Hepatocyte (in vitro differentiated cells): ENCODE results near the gene TNN. TPM values are rescaled to one million over a fixed set of nuclear protein-coding genes. Genes with fewer than 3 reads are reported as not detected.
"Not testable (repeated sequence)": the region's sequence is repeated elsewhere in the genome, so short reads cannot be mapped to it uniquely, and the experiment has no call there.

Experiments used
- DNase-seq: peaks from one replicate; pipeline ENCODE4 v3.0.0-alpha.2; 2016; ENCODE audit warnings: low spot score
- H2AFZ ChIP-seq: fragments of 200-600 bp; sonication (generic); 2 replicates; pipeline ENCODE4 v1.6.0; 2016; ENCODE audit warnings: antibody characterized with exemption, mild to moderate bottlenecking
- H3K27ac ChIP-seq: fragments of 200-600 bp; sonication (generic); 2 replicates; pipeline ENCODE4 v1.5.1; 2016; ENCODE audit warnings: mild to moderate bottlenecking
- H3K27me3 ChIP-seq: fragments of 200-600 bp; sonication (generic); 2 replicates; pipeline ENCODE4 v1.6.1; 2016
- H3K36me3 ChIP-seq: fragments of 200-600 bp; sonication (generic); replicated peaks from 2 replicates; pipeline ENCODE4 v1.5.1; 2016; ENCODE audit warnings: low read depth; ENCODE audit not compliant: insufficient read depth
- H3K4me1 ChIP-seq: fragments of 200-600 bp; sonication (generic); 2 replicates; pipeline ENCODE4 v1.5.1; 2016; ENCODE audit warnings: mild to moderate bottlenecking, moderate library complexity; ENCODE audit not compliant: insufficient read depth
- H3K4me2 ChIP-seq: fragments of 200-600 bp; sonication (generic); 2 replicates; pipeline ENCODE4 v1.6.0; 2016
- H3K4me3 ChIP-seq: fragments of 200-600 bp; sonication (generic); 2 replicates; pipeline ENCODE4 v1.5.1; 2016; ENCODE audit warnings: mild to moderate bottlenecking
- H3K79me2 ChIP-seq: fragments of 200-600 bp; sonication (generic); 2 replicates; pipeline ENCODE4 v1.6.0; 2017; ENCODE audit warnings: mild to moderate bottlenecking
- H3K9me2 ChIP-seq: fragments of 200-600 bp; sonication (generic); replicated peaks from 2 replicates; pipeline ENCODE4 v1.6.0; 2017; ENCODE audit warnings: mild to moderate bottlenecking; ENCODE audit not compliant: insufficient read depth
- H3K9me3 ChIP-seq: fragments of 200-600 bp; sonication (generic); 2 replicates; pipeline ENCODE4 v1.5.1; 2016; ENCODE audit warnings: low read depth, mild to moderate bottlenecking
- H4K20me1 ChIP-seq: fragments of 200-600 bp; sonication (generic); 2 replicates; pipeline ENCODE4 v1.6.0; 2016; ENCODE audit warnings: mild to moderate bottlenecking; ENCODE audit not compliant: insufficient read depth, poor library complexity, severe bottlenecking
- EZH2 ChIP-seq: fragments of 200-600 bp; sonication (generic); IDR thresholded peaks from 2 replicates; pipeline ENCODE4 v1.6.1; 2016; ENCODE audit warnings: antibody characterized with exemption, mild to moderate bottlenecking, borderline replicate concordance
- EZH2phosphoT487 ChIP-seq: fragments of 200-600 bp; sonication (generic); IDR thresholded peaks from one replicate; pipeline ENCODE4 v1.6.1; 2018; ENCODE audit warnings: antibody characterized with exemption, mild to moderate bottlenecking, low read depth, moderate library complexity; ENCODE audit not compliant: unreplicated experiment, severe bottlenecking
- WGBS: methylation state at CpG from one replicate; pipeline ENCODE4 v1.1.6; 2016; ENCODE audit warnings: low lambda C conversion rate; ENCODE audit errors: missing lambda C conversion rate; 5-methylcytosine and 5-hydroxymethylcytosine counted together
- polyA plus RNA-seq: library from polyadenylated mRNA; unstranded; fragments of >200 nt; fragmentation: Nextera tagmentation; extraction: Ambion mirVana; gene quantifications from 2 replicates; pipeline ENCODE4 v1.2.1, GENCODE V29; 2016
- total RNA-seq: library from RNA; depleted of rRNA; stranded (reverse); fragments of >200 nt; gene quantifications from 2 replicates; pipeline ENCODE4 v1.2.3, GENCODE V29; 2014
- TF ChIP-seq, protein P1 (sequence below): fragments of 200-600 bp; sonication (generic); IDR thresholded peaks from 2 replicates; pipeline ENCODE4 v1.5.1; 2016; ENCODE audit warnings: antibody characterized with exemption, mild to moderate bottlenecking; ENCODE audit not compliant: poor library complexity

The TNN gene
- total and polyA plus RNA-seq, 2 experiments from 2014 or later = 0.33 to 0.51 TPM

DNA sequence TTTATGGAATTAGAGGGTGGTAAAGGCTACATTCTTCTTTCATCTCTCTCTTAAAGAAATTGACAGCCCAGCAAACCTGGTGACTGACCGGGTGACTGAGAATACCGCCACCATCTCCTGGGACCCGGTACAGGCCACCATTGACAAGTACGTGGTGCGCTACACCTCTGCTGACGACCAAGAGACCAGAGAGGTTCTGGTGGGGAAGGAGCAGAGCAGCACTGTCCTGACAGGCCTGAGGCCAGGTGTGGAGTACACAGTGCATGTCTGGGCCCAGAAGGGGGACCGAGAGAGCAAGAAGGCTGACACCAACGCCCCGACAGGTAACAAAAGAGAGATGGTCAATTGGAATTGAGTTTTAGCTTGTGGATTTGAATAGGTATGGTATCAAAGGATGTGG, 29.7 kb downstream of the TNN start:
- 92% methylated on average over 9 of the region's 9 CpGs for WGBS
- Histone ChIP-seq H3K4me2 (no peak overlapping the region), H3K79me2 (no peaks in the 10 kb centered on the region), H3K9me3 (no peaks in the 10 kb centered on the region), H4K20me1 (no peaks in the 10 kb centered on the region), H3K4me1 (peaks cover 7% of the 10 kb centered on the region), H3K27me3 (no peaks in the 10 kb centered on the region), H3K36me3 (no peaks in the 10 kb centered on the region), H3K27ac (no peak overlapping the region), H3K4me3 (no peak overlapping the region), H2AFZ (no peak overlapping the region), H3K9me2 (no peaks in the 10 kb centered on the region)
- no peak for DNase-seq
- TF ChIP-seq EZH2phosphoT487 (no peak), EZH2 (no peak)
- TF ChIP-seq, protein P1, sequence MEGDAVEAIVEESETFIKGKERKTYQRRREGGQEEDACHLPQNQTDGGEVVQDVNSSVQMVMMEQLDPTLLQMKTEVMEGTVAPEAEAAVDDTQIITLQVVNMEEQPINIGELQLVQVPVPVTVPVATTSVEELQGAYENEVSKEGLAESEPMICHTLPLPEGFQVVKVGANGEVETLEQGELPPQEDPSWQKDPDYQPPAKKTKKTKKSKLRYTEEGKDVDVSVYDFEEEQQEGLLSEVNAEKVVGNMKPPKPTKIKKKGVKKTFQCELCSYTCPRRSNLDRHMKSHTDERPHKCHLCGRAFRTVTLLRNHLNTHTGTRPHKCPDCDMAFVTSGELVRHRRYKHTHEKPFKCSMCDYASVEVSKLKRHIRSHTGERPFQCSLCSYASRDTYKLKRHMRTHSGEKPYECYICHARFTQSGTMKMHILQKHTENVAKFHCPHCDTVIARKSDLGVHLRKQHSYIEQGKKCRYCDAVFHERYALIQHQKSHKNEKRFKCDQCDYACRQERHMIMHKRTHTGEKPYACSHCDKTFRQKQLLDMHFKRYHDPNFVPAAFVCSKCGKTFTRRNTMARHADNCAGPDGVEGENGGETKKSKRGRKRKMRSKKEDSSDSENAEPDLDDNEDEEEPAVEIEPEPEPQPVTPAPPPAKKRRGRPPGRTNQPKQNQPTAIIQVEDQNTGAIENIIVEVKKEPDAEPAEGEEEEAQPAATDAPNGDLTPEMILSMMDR = no peak

DNA sequence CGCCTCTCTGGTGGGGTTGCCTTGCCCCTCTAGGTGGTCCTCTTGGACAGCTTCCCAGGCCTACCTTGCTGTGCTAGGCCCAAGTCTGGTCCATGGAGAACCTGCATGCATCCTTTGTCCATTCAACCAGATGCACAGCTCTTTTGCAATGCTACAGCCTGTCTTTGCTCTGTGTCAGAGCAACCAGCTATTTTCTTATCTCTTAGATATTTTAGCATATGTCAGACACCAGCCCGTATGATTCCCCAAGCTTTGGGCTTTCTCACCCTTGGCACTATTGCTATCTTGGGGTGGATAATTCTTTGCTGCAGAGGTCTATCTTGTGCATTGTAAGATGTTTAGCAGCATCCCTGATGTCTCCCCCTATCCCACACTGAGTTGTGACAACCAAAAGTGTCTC, 32.3 kb downstream of the TNN start:
- no peak overlapping the region for H2AFZ ChIP-seq
- no peaks in the 10 kb centered on the region for H4K20me1 ChIP-seq
- H3K4me1 ChIP-seq = peaks cover 7% of the 10 kb centered on the region
- H3K4me3 ChIP-seq = no peak overlapping the region
- H3K9me2 ChIP-seq = no peaks in the 10 kb centered on the region
- H3K4me2 ChIP-seq = no peak overlapping the region
- H3K9me3 ChIP-seq = no peaks in the 10 kb centered on the region
- no peaks in the 10 kb centered on the region for H3K79me2 ChIP-seq
- no peak for DNase-seq
- TF ChIP-seq EZH2phosphoT487 (no peak), EZH2 (no peak)
- TF ChIP-seq, protein P1 = no peak
- no peak overlapping the region for H3K27ac ChIP-seq
- WGBS = 83% methylated on average over 2 of the region's 2 CpGs
- no peaks in the 10 kb centered on the region for H3K27me3 ChIP-seq
- no peaks in the 10 kb centered on the region for H3K36me3 ChIP-seq

DNA sequence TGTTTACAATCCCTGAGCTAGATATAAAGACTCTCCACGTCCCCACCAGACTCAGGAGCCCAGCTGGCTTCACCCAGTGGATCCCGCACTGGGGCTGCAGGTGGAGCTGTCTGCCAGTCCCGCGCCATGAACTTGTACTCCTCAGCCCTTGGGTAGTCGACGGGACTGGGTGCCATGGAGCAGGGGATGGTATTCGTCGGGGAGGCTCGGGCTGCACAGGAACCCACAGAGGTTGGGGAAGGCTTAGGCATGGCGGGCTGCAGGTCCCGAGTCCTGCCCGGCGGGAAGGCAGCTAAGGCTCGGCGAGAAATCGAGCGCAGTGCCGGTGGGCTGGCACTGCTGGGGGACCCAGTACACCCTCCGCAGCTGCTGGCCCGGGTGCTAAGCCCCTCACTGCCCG, 34.5 kb downstream of the TNN start:
- WGBS = 100% methylated on average over 10 of the region's 21 CpGs
- H3K9me3 ChIP-seq, H3K4me1 ChIP-seq, H3K9me2 ChIP-seq, H3K36me3 ChIP-seq, H3K27ac ChIP-seq, H2AFZ ChIP-seq, H3K27me3 ChIP-seq, H3K4me3 ChIP-seq, H3K79me2 ChIP-seq, H3K4me2 ChIP-seq, H4K20me1 ChIP-seq, DNase-seq: not testable (repeated sequence)

DNA sequence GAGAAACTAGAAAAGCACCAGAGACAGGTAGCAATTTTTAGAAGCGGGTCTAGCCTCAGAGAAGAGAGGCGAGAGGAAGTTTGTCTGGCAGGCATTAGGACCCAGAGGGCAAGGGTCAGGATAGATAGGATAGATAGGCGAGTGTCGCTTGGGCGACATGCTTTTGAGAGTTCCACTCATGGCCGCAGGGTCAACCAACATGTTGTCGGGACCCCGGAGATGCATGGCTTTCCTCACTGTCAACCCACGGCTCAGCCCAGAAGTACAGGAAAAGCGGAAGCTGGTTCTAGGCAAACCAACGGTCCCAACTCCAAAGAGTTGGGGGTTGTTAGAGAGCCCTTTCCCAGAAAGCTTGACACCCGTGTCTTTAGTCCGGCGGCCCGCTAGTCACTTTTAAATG, 38.9 kb downstream of the TNN start:
- not testable (repeated sequence) for H3K36me3 ChIP-seq, H3K9me3 ChIP-seq, H3K4me2 ChIP-seq, H3K27me3 ChIP-seq, H3K4me1 ChIP-seq, H3K9me2 ChIP-seq, H3K4me3 ChIP-seq, H3K27ac ChIP-seq, DNase-seq, H4K20me1 ChIP-seq, H3K79me2 ChIP-seq, H2AFZ ChIP-seq
- 90% methylated on average over 13 of the region's 15 CpGs for WGBS

DNA sequence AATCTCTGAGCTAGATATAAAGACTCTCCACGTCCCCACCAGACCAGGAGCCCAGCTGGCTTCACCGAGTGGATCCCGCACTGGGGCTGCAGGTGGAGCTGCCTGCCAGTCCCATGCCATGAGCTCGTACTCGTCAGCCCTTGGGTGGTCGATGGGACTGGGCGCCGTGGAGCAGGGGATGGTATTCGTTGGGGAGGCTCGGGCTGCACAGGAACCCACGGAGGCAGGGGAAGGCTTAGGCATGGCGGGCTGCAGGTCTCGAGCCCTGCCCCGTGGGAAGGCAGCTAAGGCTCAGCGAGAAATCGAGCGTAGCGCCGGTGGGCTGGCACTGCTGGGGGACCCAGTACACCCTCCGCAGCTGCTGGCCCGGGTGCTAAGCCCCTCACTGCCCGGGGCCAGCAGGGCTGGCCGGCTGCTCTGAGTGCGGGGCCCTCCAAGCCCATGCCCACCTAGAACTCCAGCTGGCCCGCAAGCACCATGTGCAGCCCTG, 40.7 kb downstream of the TNN start:
- not testable (repeated sequence) for H3K4me2 ChIP-seq, H3K79me2 ChIP-seq, H3K36me3 ChIP-seq, H2AFZ ChIP-seq, H3K4me1 ChIP-seq, H4K20me1 ChIP-seq, H3K27me3 ChIP-seq, H3K4me3 ChIP-seq, H3K9me3 ChIP-seq, H3K27ac ChIP-seq, DNase-seq, H3K9me2 ChIP-seq
- 96% methylated on average over 23 of the region's 25 CpGs for WGBS
